NCI-H460 (cell line): Measurements from ENCODE around the gene KLHL15. TPM values are rescaled to one million over a fixed set of nuclear protein-coding genes. Genes with fewer than 3 reads are reported as not detected.
"Not testable (repeated sequence)": the region's sequence is repeated elsewhere in the genome, so short reads cannot be mapped to it uniquely, and the experiment has no call there.

ENCODE experiments used
- DNase-seq: peaks from one replicate; pipeline ENCODE4 v3.0.0-alpha.2; 2016; ENCODE audit warnings: low read depth; ENCODE audit errors: extremely low read depth
- polyA plus RNA-seq: library from polyadenylated mRNA; depleted of rRNA; stranded (reverse); fragments of >200 nt; gene quantifications from 2 replicates; pipeline ENCODE4 v1.2.3, GENCODE V29; 2014; cell fraction: nucleus; rRNA removed
- total RNA-seq: library from RNA; depleted of rRNA; stranded (reverse); fragments of >200 nt; shearing (Covaris generic); gene quantifications from 2 replicates; pipeline ENCODE4 v1.2.3, GENCODE V29; 2014; rRNA removed

Gene KLHL15
- total RNA-seq: 18.1 and 19.3 TPM in 2 replicates
- 11.8 and 19.1 TPM in 2 replicates for polyA plus RNA-seq

GRCh38 chrX:24027086-24027485 is at the start of gene KLHL15:
TSS of gene KLHL15 (minus strand) at chrX:24027186. CDS start at chrX:24006693, 20,493 bp downstream.
- no peak for DNase-seq

- no peak for DNase-seq
Observed at GRCh38 chrX:24069877-24070276, 42.9 kb upstream of the KLHL15 start.

- DNase-seq: no peak
Observed at GRCh38 chrX:24063488-24063887, 36.5 kb upstream of the KLHL15 start.

- no peak for DNase-seq
Observed at GRCh38 chrX:24055043-24055356, 28.0 kb upstream of the KLHL15 start.

GRCh38 chrX:24054182-24055042 is 27.4 kb upstream of the KLHL15 start, which contains the start of gene EIF2S3:
TSS of gene EIF2S3 (plus strand) at chrX:24054956. CDS start at chrX:24054969, 13 bp downstream.
- DNase-seq: peak; percentile 95

GRCh38 chrX:24050522-24051318 is 23.7 kb upstream of the KLHL15 start:
- not testable (repeated sequence) for DNase-seq

- not testable (repeated sequence) for DNase-seq
Observed at GRCh38 chrX:24049643-24050042, 22.7 kb upstream of the KLHL15 start.

- not testable (repeated sequence) for DNase-seq
Observed at GRCh38 chrX:24046060-24046459, 19.1 kb upstream of the KLHL15 start.

GRCh38 chrX:24037729-24038128 is 10.7 kb upstream of the KLHL15 start:
- no peak for DNase-seq

- no peak for DNase-seq
Observed at GRCh38 chrX:24034485-24034884, 7.5 kb upstream of the KLHL15 start.

- DNase-seq: no peak
Observed at GRCh38 chrX:24030597-24030996, 3.6 kb upstream of the KLHL15 start.

- DNase-seq: no peak
Observed at GRCh38 chrX:24027985-24028384, 999 bp upstream of the KLHL15 start.

- no peak for DNase-seq
Observed at GRCh38 chrX:24026432-24026831, 554 bp downstream of the KLHL15 start.

- DNase-seq: peak; percentile 44
Observed at GRCh38 chrX:24025741-24026403, 1.1 kb downstream of the KLHL15 start.

- DNase-seq: peak; percentile 88
Observed at GRCh38 chrX:24024819-24025740, 1.9 kb downstream of the KLHL15 start.

GRCh38 chrX:24023972-24024669 is 2.9 kb downstream of the KLHL15 start:
- no peak for DNase-seq

- DNase-seq: no peak
Observed at GRCh38 chrX:24023544-24023943, 3.4 kb downstream of the KLHL15 start.

- no peak for DNase-seq
Observed at GRCh38 chrX:24020306-24020876, 6.6 kb downstream of the KLHL15 start.

- DNase-seq: no peak
Observed at GRCh38 chrX:24019448-24019847, 7.5 kb downstream of the KLHL15 start.
